ENCODE data around the gene MYOCOS.
A peak's percentile ranks its signal among the peaks of the same experiment; 100 is the strongest.

MYOCOS gene

GRCh38 chr1:171641076-171641864, 19.2 kb downstream of the MYOCOS start:
- TF ChIP-seq TAF1 (IDR thresholded peaks at IDR 0.05; ENCODE audit: borderline replicate concordance, insufficient read depth, low read length) (no peak), SIN3A (IDR thresholded peaks at IDR 0.05; ENCODE audit: borderline replicate concordance, insufficient read depth, low read length) (no peak), FOXP2 (optimal IDR thresholded peaks at IDR 0.05; ENCODE audit: borderline replicate concordance, extremely low read depth, extremely low read length, insufficient read depth) (no peak), POLR2AphosphoS5 (IDR thresholded peaks at IDR 0.05; ENCODE audit: low read depth, low read length) (no peak), REST (IDR thresholded peaks at IDR 0.05; ENCODE audit: insufficient read depth in 1 of 2, low read depth in 2 of 2, low read length in 2 of 2) (no peak)

- TF ChIP-seq TAF1 (IDR thresholded peaks at IDR 0.05; ENCODE audit: borderline replicate concordance, insufficient read depth, low read length): no peak
- TF ChIP-seq POLR2AphosphoS5 (IDR thresholded peaks at IDR 0.05; ENCODE audit: low read depth, low read length): no peak
- no peak for TF ChIP-seq REST (IDR thresholded peaks at IDR 0.05; ENCODE audit: insufficient read depth in 1 of 2, low read depth in 2 of 2, low read length in 2 of 2)
- no peak for TF ChIP-seq SIN3A (IDR thresholded peaks at IDR 0.05; ENCODE audit: borderline replicate concordance, insufficient read depth, low read length)
- TF ChIP-seq FOXP2 (optimal IDR thresholded peaks at IDR 0.05; ENCODE audit: borderline replicate concordance, extremely low read depth, extremely low read length, insufficient read depth): no peak
These were observed 20.2 kb downstream of the MYOCOS start for GRCh38 chr1:171642197-171642596.

- TF ChIP-seq FOXP2 (optimal IDR thresholded peaks at IDR 0.05; ENCODE audit: borderline replicate concordance, extremely low read depth, extremely low read length, insufficient read depth) (no peak), REST (IDR thresholded peaks at IDR 0.05; ENCODE audit: insufficient read depth in 1 of 2, low read depth in 2 of 2, low read length in 2 of 2) (no peak), SIN3A (IDR thresholded peaks at IDR 0.05; ENCODE audit: borderline replicate concordance, insufficient read depth, low read length) (no peak), POLR2AphosphoS5 (IDR thresholded peaks at IDR 0.05; ENCODE audit: low read depth, low read length) (no peak), TAF1 (IDR thresholded peaks at IDR 0.05; ENCODE audit: borderline replicate concordance, insufficient read depth, low read length) (no peak)
These were observed 21.1 kb downstream of the MYOCOS start for GRCh38 chr1:171643156-171643555.

- TF ChIP-seq TAF1 (IDR thresholded peaks at IDR 0.05; ENCODE audit: borderline replicate concordance, insufficient read depth, low read length) (no peak), FOXP2 (optimal IDR thresholded peaks at IDR 0.05; ENCODE audit: borderline replicate concordance, extremely low read depth, extremely low read length, insufficient read depth) (peak; percentile 18)
These were observed 22.9 kb downstream of the MYOCOS start for GRCh38 chr1:171644805-171645483.

- TF ChIP-seq TAF1 (IDR thresholded peaks at IDR 0.05; ENCODE audit: borderline replicate concordance, insufficient read depth, low read length): no peak
- TF ChIP-seq SIN3A (IDR thresholded peaks at IDR 0.05; ENCODE audit: borderline replicate concordance, insufficient read depth, low read length): no peak
- no peak for TF ChIP-seq FOXP2 (optimal IDR thresholded peaks at IDR 0.05; ENCODE audit: borderline replicate concordance, extremely low read depth, extremely low read length, insufficient read depth)
- TF ChIP-seq REST (IDR thresholded peaks at IDR 0.05; ENCODE audit: insufficient read depth in 1 of 2, low read depth in 2 of 2, low read length in 2 of 2): no peak
- no peak for TF ChIP-seq POLR2AphosphoS5 (IDR thresholded peaks at IDR 0.05; ENCODE audit: low read depth, low read length)
These were observed 23.7 kb downstream of the MYOCOS start for GRCh38 chr1:171645553-171646248.
